Measurements from ENCODE around the gene CAMK4.

CAMK4 gene

DNA sequence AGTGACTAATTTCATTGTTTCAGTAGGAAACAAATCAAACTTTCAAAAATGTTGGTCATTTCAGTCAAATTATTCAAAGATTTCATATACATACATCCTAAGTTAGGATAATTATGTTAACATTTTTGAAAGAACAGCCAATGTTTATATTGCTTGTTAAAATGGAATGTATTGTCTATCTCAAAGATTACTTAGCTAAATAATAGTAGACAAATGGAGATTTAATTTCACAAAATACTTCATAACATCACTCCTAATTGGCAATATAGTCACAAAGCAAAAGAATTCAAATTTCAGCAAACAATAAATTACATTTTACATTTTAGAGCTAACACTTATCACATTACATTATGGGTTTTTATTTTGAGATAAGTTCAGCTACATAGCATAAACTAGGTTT lies 262.7 kb downstream of the CAMK4 start:
- H3K27me3 ChIP-seq (ENCODE audit: low read depth, low read length): no peaks in the 10 kb centered on the region
- H2AFZ ChIP-seq (ENCODE audit: low read depth, low read length): no peak overlapping the region
- no peaks in the 10 kb centered on the region for H4K20me1 ChIP-seq (ENCODE audit: insufficient read depth, low read length)
- no peaks in the 10 kb centered on the region for H3K79me2 ChIP-seq (ENCODE audit: low read length)
- H3K9ac ChIP-seq (ENCODE audit: low read length): no peak overlapping the region
- H3K27ac ChIP-seq (ENCODE audit: low read length): no peak overlapping the region
- no peak overlapping the region for H3K4me3 ChIP-seq (ENCODE audit: low read length)
- H3K4me2 ChIP-seq (ENCODE audit: low read length): no peak overlapping the region
- TF ChIP-seq EZH2phosphoT487 (IDR thresholded peaks at IDR 0.05; ENCODE audit: low read depth): no peak
- TF ChIP-seq, protein P1, sequence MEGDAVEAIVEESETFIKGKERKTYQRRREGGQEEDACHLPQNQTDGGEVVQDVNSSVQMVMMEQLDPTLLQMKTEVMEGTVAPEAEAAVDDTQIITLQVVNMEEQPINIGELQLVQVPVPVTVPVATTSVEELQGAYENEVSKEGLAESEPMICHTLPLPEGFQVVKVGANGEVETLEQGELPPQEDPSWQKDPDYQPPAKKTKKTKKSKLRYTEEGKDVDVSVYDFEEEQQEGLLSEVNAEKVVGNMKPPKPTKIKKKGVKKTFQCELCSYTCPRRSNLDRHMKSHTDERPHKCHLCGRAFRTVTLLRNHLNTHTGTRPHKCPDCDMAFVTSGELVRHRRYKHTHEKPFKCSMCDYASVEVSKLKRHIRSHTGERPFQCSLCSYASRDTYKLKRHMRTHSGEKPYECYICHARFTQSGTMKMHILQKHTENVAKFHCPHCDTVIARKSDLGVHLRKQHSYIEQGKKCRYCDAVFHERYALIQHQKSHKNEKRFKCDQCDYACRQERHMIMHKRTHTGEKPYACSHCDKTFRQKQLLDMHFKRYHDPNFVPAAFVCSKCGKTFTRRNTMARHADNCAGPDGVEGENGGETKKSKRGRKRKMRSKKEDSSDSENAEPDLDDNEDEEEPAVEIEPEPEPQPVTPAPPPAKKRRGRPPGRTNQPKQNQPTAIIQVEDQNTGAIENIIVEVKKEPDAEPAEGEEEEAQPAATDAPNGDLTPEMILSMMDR (IDR thresholded peaks at IDR 0.05; ENCODE audit: low read depth, low read length): no peak
- H3K36me3 ChIP-seq (replicated peaks; ENCODE audit: low read depth, low read length): peaks cover 60% of the 10 kb centered on the region
- H3K4me1 ChIP-seq (ENCODE audit: low read length): no peaks in the 10 kb centered on the region
- H3K9me3 ChIP-seq (ENCODE audit: insufficient read depth, low read length): no peaks in the 10 kb centered on the region

DNA sequence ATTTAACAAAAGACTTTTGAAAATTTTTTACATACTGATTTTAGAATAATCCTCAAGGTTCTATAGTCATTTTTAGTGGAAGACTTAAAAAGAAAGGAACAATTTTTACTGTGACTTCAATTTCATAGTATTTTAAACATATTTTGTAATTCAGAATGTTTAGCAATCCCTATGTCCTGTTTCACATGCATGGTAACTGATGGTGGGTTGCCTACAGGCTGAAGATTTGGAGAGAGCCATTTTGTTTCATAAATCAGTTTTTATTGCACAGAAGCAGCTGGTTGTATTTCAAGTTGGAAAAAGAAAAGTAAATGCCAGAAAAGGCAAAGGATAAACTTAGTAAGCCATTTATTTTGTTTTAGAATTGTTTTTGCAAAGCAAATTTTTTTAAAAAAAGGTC lies 264.2 kb downstream of the CAMK4 start:
- Histone ChIP-seq H3K36me3 (replicated peaks; ENCODE audit: low read depth, low read length) (peaks cover 54% of the 10 kb centered on the region), H3K27me3 (ENCODE audit: low read depth, low read length) (no peaks in the 10 kb centered on the region), H3K4me3 (ENCODE audit: low read length) (no peak overlapping the region), H4K20me1 (ENCODE audit: insufficient read depth, low read length) (no peaks in the 10 kb centered on the region), H3K4me2 (ENCODE audit: low read length) (no peak overlapping the region), H3K27ac (ENCODE audit: low read length) (no peak overlapping the region), H3K79me2 (ENCODE audit: low read length) (no peaks in the 10 kb centered on the region), H3K9ac (ENCODE audit: low read length) (no peak overlapping the region), H3K4me1 (ENCODE audit: low read length) (no peaks in the 10 kb centered on the region), H2AFZ (ENCODE audit: low read depth, low read length) (no peak overlapping the region), H3K9me3 (ENCODE audit: insufficient read depth, low read length) (no peaks in the 10 kb centered on the region)
- TF ChIP-seq, protein P1 (IDR thresholded peaks at IDR 0.05; ENCODE audit: low read depth, low read length): no peak
- no peak for TF ChIP-seq EZH2phosphoT487 (IDR thresholded peaks at IDR 0.05; ENCODE audit: low read depth)

DNA sequence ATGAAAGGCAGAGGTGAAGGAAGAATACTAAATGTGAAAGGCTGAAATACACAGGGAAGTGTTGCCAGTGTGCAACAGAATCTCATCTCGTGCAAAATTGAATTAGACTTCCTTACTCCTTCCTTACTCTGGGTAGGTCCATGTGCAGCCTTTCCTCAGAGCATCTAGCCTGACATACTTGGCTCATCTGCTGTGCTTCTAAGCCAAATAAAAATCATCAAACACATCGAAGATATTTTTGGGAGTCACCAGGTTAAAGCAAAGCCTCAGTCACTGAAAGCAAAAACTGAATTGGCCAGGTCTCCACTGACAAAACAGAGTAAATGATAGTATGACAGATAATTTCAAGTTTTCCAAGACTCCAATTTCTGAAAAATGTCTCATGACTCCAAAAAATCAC lies 268.8 kb downstream of the CAMK4 start:
- no peaks in the 10 kb centered on the region for H3K27me3 ChIP-seq (ENCODE audit: low read depth, low read length)
- H3K27ac ChIP-seq (ENCODE audit: low read length): no peak overlapping the region; the same call in 1 of the 2 replicates
- H3K4me1 ChIP-seq (ENCODE audit: low read length): peaks cover 12% of the 10 kb centered on the region
- no peak overlapping the region for H2AFZ ChIP-seq (ENCODE audit: low read depth, low read length)
- peaks cover 55% of the 10 kb centered on the region for H3K36me3 ChIP-seq (replicated peaks; ENCODE audit: low read depth, low read length)
- no peak overlapping the region for H3K4me3 ChIP-seq (ENCODE audit: low read length)
- H3K9me3 ChIP-seq (ENCODE audit: insufficient read depth, low read length): no peaks in the 10 kb centered on the region
- no peak for TF ChIP-seq EZH2phosphoT487 (IDR thresholded peaks at IDR 0.05; ENCODE audit: low read depth)
- TF ChIP-seq, protein P1 (IDR thresholded peaks at IDR 0.05; ENCODE audit: low read depth, low read length): no peak
- no peaks in the 10 kb centered on the region for H4K20me1 ChIP-seq (ENCODE audit: insufficient read depth, low read length)
- no peak overlapping the region for H3K4me2 ChIP-seq (ENCODE audit: low read length)
- H3K79me2 ChIP-seq (ENCODE audit: low read length): no peaks in the 10 kb centered on the region
- H3K9ac ChIP-seq (ENCODE audit: low read length): no peak overlapping the region

DNA sequence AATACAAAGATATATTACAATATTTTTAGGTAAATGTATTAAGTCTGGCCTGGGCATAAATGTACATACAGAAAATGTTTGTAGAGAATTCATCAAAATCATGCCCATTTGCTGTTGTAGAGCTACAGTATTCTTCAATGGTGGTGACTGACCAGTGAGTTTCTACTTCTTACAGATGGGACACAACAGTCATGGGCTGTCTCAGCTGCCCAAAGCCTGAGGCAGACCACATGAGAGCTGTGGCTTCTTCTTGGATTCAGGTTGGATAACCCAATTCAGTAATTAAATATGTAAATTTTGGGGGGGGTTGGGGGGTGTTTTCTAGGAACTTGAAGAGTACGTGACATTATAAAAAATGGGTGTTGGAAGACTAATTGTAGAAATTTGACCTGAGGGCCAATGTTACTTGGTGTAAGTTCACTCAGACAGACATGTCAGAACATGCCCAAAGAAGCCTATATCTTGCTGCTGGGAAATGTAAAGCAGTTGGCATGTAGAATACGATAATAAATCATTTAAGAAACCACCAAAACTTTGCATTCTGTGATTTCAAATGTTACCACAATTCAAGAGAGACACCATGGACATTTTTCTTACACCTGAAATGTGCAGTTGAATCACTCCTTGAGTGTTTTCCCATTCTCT lies 270.3 kb downstream of the CAMK4 start:
- Histone ChIP-seq H3K4me2 (ENCODE audit: low read length) (no peak overlapping the region), H3K9me3 (ENCODE audit: insufficient read depth, low read length) (no peaks in the 10 kb centered on the region), H3K4me1 (ENCODE audit: low read length) (peaks cover 20% of the 10 kb centered on the region), H3K79me2 (ENCODE audit: low read length) (no peaks in the 10 kb centered on the region), H3K9ac (ENCODE audit: low read length) (no peak overlapping the region), H3K27ac (ENCODE audit: low read length) (peak overlapping the region; percentile 64), H4K20me1 (ENCODE audit: insufficient read depth, low read length) (no peaks in the 10 kb centered on the region), H3K4me3 (ENCODE audit: low read length) (no peak overlapping the region), H3K27me3 (ENCODE audit: low read depth, low read length) (no peaks in the 10 kb centered on the region), H3K36me3 (replicated peaks; ENCODE audit: low read depth, low read length) (peaks cover 53% of the 10 kb centered on the region), H2AFZ (ENCODE audit: low read depth, low read length) (no peak overlapping the region)
- TF ChIP-seq, protein P1 (IDR thresholded peaks at IDR 0.05; ENCODE audit: low read depth, low read length): no peak
- TF ChIP-seq EZH2phosphoT487 (IDR thresholded peaks at IDR 0.05; ENCODE audit: low read depth): no peak

Measured in OCI-LY3 (cell line).